ENCODE data around the gene C6orf132.

- no peak for TF ChIP-seq CTCF (IDR thresholded peaks at IDR 0.05; ENCODE audit: low read depth, low read length, poor library complexity, severe bottlenecking)
- TF ChIP-seq EZH2phosphoT487 (IDR thresholded peaks at IDR 0.05; ENCODE audit: borderline replicate concordance, low read length) = no peak
Observed at GRCh38 chr6:42073287-42073686, 69.1 kb downstream of the C6orf132 start.

Data from DOHH2 (cell line).